Measurements from ENCODE around the gene EIF2AK3. TPM values are rescaled to one million over a fixed set of nuclear protein-coding genes. Genes with fewer than 3 reads are reported as not detected.
A peak's percentile ranks its signal among the peaks of the same experiment; 100 is the strongest.
"Not testable (repeated sequence)": the region's sequence is repeated elsewhere in the genome, so short reads cannot be mapped to it uniquely, and the experiment has no call there.

The EIF2AK3 gene
- polyA plus RNA-seq, 1 donor from 2014 or later, result 35.1 TPM

- H3K27me3 Mint-ChIP-seq, H3K27ac Mint-ChIP-seq, H3K4me3 Mint-ChIP-seq, H3K9me3 Mint-ChIP-seq, H3K36me3 Mint-ChIP-seq: not testable (repeated sequence)
- peaks cover 27 to 30% (median 28%) of the 10 kb centered on the region in 3 donors for H3K4me1 Mint-ChIP-seq
Observed at GRCh38 chr2:88623831-88624465, 3.3 kb downstream of the EIF2AK3 start.

DNA sequence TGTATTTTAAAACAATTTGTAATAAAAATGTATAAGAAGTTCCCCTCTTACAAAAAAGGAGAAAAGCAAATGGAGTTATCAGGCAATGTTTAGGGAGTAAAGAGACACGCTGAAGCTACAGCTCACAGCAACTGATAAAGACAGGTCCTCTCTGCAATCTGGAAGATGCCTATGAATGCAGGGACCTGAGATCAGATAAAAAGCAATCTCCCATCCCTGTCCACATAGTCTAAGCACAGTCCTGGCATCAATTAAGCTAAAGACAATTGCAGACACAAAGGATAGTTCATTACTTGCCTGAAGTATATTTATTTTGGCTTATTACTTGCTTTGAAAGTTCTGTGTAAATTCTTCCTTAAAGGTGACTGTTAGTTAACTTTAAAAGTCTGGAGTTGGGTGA, 5.0 kb downstream of the EIF2AK3 start:
- no peaks in the 10 kb centered on the region for H3K36me3 Mint-ChIP-seq
- H3K27ac Mint-ChIP-seq, result no peak overlapping the region
- no peaks in the 10 kb centered on the region for H3K9me3 Mint-ChIP-seq
- H3K4me1 Mint-ChIP-seq, result peaks cover 38% of the 10 kb centered on the region in 3 donors
- H3K27me3 Mint-ChIP-seq, result no peaks in the 10 kb centered on the region
- H3K4me3 Mint-ChIP-seq, result peak overlapping the region in 1 of 4 donors; percentile 43

GRCh38 chr2:88621432-88621831, 5.8 kb downstream of the EIF2AK3 start:
- no peaks in the 10 kb centered on the region for H3K9me3 Mint-ChIP-seq
- H3K27ac Mint-ChIP-seq, result no peak overlapping the region
- H3K36me3 Mint-ChIP-seq, result peaks cover 3% of the 10 kb centered on the region
- H3K4me1 Mint-ChIP-seq, result peaks cover 43 to 46% (median 44%) of the 10 kb centered on the region in 3 donors
- H3K27me3 Mint-ChIP-seq, result no peaks in the 10 kb centered on the region
- peak overlapping the region in 2 of 4 donors; percentile 18 to 52 for H3K4me3 Mint-ChIP-seq

GRCh38 chr2:88620015-88620414, 7.2 kb downstream of the EIF2AK3 start:
- Mint-ChIP-seq H3K27me3 (no peaks in the 10 kb centered on the region), H3K9me3 (no peaks in the 10 kb centered on the region), H3K27ac (peak overlapping the region; percentile 24 to 85 (median 59)), H3K4me3 (peak overlapping the region in 1 of 4 donors; percentile 64), H3K36me3 (peaks cover 3% of the 10 kb centered on the region), H3K4me1 (peaks cover 43 to 46% (median 44%) of the 10 kb centered on the region in 3 donors)

- Mint-ChIP-seq H3K27ac (no peak overlapping the region), H3K4me1 (peaks cover 34 to 45% (median 34%) of the 10 kb centered on the region in 3 donors), H3K36me3 (peaks cover 3% of the 10 kb centered on the region), H3K27me3 (no peaks in the 10 kb centered on the region), H3K9me3 (no peaks in the 10 kb centered on the region), H3K4me3 (no peak overlapping the region)
Observed at GRCh38 chr2:88615822-88616221, 11.4 kb downstream of the EIF2AK3 start.

DNA sequence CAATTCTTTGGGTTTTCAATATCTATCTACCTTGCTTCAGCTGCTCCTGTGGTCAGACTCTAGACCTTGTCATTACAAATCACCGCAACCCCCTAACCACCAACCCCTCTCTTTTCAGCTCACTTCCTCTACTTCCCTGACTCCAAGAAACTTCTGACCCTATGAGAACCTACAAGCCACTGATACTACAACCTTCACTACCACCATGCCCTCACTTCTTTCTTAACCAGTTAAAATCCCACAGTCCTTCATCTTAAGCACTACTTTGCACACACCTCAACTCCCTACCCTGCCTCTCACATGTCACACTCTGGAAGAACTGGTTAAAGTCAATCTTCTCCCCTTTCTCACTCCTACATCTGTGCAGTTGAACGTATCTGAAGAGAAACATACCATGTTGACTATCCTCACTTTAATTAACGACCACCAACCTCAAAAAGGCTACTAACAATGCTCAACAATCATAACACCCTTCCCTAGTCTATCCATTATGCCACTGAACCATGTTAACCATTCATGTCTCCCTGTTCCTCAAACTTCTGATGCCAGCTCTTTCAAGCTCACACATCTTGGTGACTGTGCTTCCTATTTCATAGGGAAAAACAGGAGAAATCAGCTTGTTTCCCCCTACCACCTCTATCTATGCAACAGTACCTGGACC, 12.6 kb downstream of the EIF2AK3 start:
- Mint-ChIP-seq H3K4me3 (no peak overlapping the region), H3K27me3 (no peaks in the 10 kb centered on the region), H3K27ac (no peak overlapping the region), H3K4me1 (peaks cover 23 to 39% (median 33%) of the 10 kb centered on the region in 3 donors), H3K9me3 (no peaks in the 10 kb centered on the region), H3K36me3 (peaks cover 3% of the 10 kb centered on the region)

- H3K4me1 Mint-ChIP-seq, result peaks cover 24 to 39% (median 34%) of the 10 kb centered on the region in 3 donors
- no peak overlapping the region for H3K4me3 Mint-ChIP-seq
- H3K27ac Mint-ChIP-seq, result no peak overlapping the region
- no peaks in the 10 kb centered on the region for H3K9me3 Mint-ChIP-seq
- H3K36me3 Mint-ChIP-seq, result peaks cover 6% of the 10 kb centered on the region
- no peaks in the 10 kb centered on the region for H3K27me3 Mint-ChIP-seq
Observed at GRCh38 chr2:88613921-88614320, 13.3 kb downstream of the EIF2AK3 start.

DNA sequence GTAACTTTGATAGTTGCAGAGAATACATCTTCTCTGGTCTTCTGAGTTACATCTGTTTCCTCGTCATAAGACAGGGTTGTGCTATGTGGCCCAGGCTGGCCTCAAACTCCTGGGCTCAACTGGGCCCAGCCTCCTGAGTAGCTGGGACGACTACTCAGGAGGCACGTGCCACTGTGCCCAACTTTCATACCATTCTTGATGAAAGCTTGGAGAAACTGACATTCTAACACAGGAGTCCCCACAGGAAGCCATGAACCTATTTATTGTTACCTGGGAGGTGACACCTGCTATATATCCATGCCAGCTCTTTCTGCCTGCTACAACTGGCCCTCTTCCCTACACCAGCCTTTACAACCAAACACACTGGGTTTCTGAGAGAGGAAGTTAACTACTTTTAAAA, 19.1 kb downstream of the EIF2AK3 start:
- Mint-ChIP-seq H3K4me1 (peaks cover 45 to 62% (median 57%) of the 10 kb centered on the region in 3 donors), H3K27ac (peak overlapping the region; percentile 81 to 97 (median 81)), H3K27me3 (no peaks in the 10 kb centered on the region), H3K9me3 (no peaks in the 10 kb centered on the region), H3K4me3 (peak overlapping the region in 3 of 4 donors; percentile 70 to 82 (median 81)), H3K36me3 (peaks cover 18% of the 10 kb centered on the region)

GRCh38 chr2:88607416-88607815, 19.8 kb downstream of the EIF2AK3 start:
- peak overlapping the region; percentile 81 to 97 (median 89) for H3K27ac Mint-ChIP-seq
- no peaks in the 10 kb centered on the region for H3K9me3 Mint-ChIP-seq
- peak overlapping the region in 3 of 4 donors; percentile 42 to 81 (median 68) for H3K4me3 Mint-ChIP-seq
- H3K27me3 Mint-ChIP-seq, result no peaks in the 10 kb centered on the region
- peaks cover 22% of the 10 kb centered on the region for H3K36me3 Mint-ChIP-seq
- peaks cover 49 to 68% (median 63%) of the 10 kb centered on the region in 3 donors for H3K4me1 Mint-ChIP-seq

GRCh38 chr2:88606371-88607030, 20.8 kb downstream of the EIF2AK3 start:
- H3K27me3 Mint-ChIP-seq, result no peaks in the 10 kb centered on the region
- peak overlapping the region; percentile 81 to 97 (median 89) for H3K27ac Mint-ChIP-seq
- no peaks in the 10 kb centered on the region for H3K9me3 Mint-ChIP-seq
- H3K36me3 Mint-ChIP-seq, result peaks cover 25% of the 10 kb centered on the region
- peak overlapping the region; percentile 42 to 95 (median 70) for H3K4me3 Mint-ChIP-seq
- H3K4me1 Mint-ChIP-seq, result peaks cover 54 to 68% (median 68%) of the 10 kb centered on the region in 3 donors

GRCh38 chr2:88603146-88603545, 24.1 kb downstream of the EIF2AK3 start:
- H3K4me3 Mint-ChIP-seq, result peak overlapping the region in 3 of 4 donors; percentile 71 to 89 (median 73)
- H3K9me3 Mint-ChIP-seq, result no peaks in the 10 kb centered on the region
- peaks cover 65 to 77% (median 75%) of the 10 kb centered on the region in 3 donors for H3K4me1 Mint-ChIP-seq
- peak overlapping the region in 2 of 3 donors; percentile 80 to 85 for H3K27ac Mint-ChIP-seq
- H3K36me3 Mint-ChIP-seq, result peaks cover 24% of the 10 kb centered on the region
- H3K27me3 Mint-ChIP-seq, result peaks cover 1% of the 10 kb centered on the region

- H3K4me3 Mint-ChIP-seq, result peak overlapping the region in 3 of 4 donors; percentile 37 to 88 (median 52)
- H3K4me1 Mint-ChIP-seq, result peaks cover 62 to 77% (median 74%) of the 10 kb centered on the region in 3 donors
- no peaks in the 10 kb centered on the region for H3K9me3 Mint-ChIP-seq
- H3K27ac Mint-ChIP-seq, result peak overlapping the region; percentile 2 to 85 (median 71)
- H3K27me3 Mint-ChIP-seq, result peaks cover 1% of the 10 kb centered on the region
- peaks cover 25% of the 10 kb centered on the region for H3K36me3 Mint-ChIP-seq
Observed at GRCh38 chr2:88602022-88602421, 25.2 kb downstream of the EIF2AK3 start.

GRCh38 chr2:88601286-88601685, 26.0 kb downstream of the EIF2AK3 start:
- Mint-ChIP-seq H3K4me1 (peaks cover 57 to 75% (median 73%) of the 10 kb centered on the region in 3 donors), H3K4me3 (peak overlapping the region in 3 of 4 donors; percentile 28 to 94 (median 39)), H3K27me3 (peaks cover 1% of the 10 kb centered on the region), H3K27ac (peak overlapping the region; percentile 43 to 98 (median 85)), H3K36me3 (peaks cover 25% of the 10 kb centered on the region), H3K9me3 (no peaks in the 10 kb centered on the region)

- H3K9me3 Mint-ChIP-seq, result no peaks in the 10 kb centered on the region
- peak overlapping the region; percentile 43 to 98 (median 85) for H3K27ac Mint-ChIP-seq
- peaks cover 1% of the 10 kb centered on the region for H3K27me3 Mint-ChIP-seq
- peaks cover 28% of the 10 kb centered on the region for H3K36me3 Mint-ChIP-seq
- peaks cover 60 to 75% (median 72%) of the 10 kb centered on the region in 3 donors for H3K4me1 Mint-ChIP-seq
- peak overlapping the region; percentile 24 to 94 (median 84) for H3K4me3 Mint-ChIP-seq
Observed at GRCh38 chr2:88600038-88600465, 27.2 kb downstream of the EIF2AK3 start.

- Mint-ChIP-seq H3K27ac (peak overlapping the region; percentile 43 to 98 (median 85)), H3K36me3 (peaks cover 24% of the 10 kb centered on the region), H3K4me3 (peak overlapping the region; percentile 24 to 94 (median 84)), H3K27me3 (peaks cover 1% of the 10 kb centered on the region), H3K9me3 (no peaks in the 10 kb centered on the region), H3K4me1 (peaks cover 56 to 70% (median 68%) of the 10 kb centered on the region in 3 donors)
Observed at GRCh38 chr2:88599527-88599926, 27.7 kb downstream of the EIF2AK3 start.

Measured in IgD-negative memory B cell (primary cell).